ENCODE data around the gene LBHD2.

DNA sequence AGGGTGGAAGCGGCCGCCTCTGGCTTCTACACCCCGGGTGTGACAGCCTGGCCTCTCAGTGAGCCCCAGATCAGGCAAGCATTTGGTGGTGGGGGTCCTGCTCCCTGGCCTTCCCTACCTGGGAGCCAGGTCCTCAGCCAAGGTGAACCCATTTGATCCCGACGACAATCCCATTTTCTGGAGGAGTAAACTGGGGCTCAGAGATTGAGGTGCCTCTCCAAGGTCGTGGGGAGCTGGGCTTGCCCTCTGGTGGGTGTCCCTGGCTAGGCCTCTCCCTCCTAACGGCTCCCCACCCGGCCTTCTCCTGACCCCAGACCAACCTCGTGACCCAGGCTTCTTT lies 7.8 kb downstream of the LBHD2 start:
- TF ChIP-seq, protein P1, sequence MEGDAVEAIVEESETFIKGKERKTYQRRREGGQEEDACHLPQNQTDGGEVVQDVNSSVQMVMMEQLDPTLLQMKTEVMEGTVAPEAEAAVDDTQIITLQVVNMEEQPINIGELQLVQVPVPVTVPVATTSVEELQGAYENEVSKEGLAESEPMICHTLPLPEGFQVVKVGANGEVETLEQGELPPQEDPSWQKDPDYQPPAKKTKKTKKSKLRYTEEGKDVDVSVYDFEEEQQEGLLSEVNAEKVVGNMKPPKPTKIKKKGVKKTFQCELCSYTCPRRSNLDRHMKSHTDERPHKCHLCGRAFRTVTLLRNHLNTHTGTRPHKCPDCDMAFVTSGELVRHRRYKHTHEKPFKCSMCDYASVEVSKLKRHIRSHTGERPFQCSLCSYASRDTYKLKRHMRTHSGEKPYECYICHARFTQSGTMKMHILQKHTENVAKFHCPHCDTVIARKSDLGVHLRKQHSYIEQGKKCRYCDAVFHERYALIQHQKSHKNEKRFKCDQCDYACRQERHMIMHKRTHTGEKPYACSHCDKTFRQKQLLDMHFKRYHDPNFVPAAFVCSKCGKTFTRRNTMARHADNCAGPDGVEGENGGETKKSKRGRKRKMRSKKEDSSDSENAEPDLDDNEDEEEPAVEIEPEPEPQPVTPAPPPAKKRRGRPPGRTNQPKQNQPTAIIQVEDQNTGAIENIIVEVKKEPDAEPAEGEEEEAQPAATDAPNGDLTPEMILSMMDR (IDR thresholded peaks at IDR 0.05), result no peak
- TF ChIP-seq POLR2A (IDR thresholded peaks at IDR 0.05), result no peak
- no peak for TF ChIP-seq EP300 (IDR thresholded peaks at IDR 0.05)
